ENCODE results near the gene IQUB. TPM values are rescaled to one million over a fixed set of nuclear protein-coding genes. Genes with fewer than 3 reads are reported as not detected.
"Not testable (repeated sequence)": the region's sequence is repeated elsewhere in the genome, so short reads cannot be mapped to it uniquely, and the experiment has no call there.

Gene IQUB
- total RNA-seq, 1 experiment from 2014 or later: 0.08 TPM

DNA sequence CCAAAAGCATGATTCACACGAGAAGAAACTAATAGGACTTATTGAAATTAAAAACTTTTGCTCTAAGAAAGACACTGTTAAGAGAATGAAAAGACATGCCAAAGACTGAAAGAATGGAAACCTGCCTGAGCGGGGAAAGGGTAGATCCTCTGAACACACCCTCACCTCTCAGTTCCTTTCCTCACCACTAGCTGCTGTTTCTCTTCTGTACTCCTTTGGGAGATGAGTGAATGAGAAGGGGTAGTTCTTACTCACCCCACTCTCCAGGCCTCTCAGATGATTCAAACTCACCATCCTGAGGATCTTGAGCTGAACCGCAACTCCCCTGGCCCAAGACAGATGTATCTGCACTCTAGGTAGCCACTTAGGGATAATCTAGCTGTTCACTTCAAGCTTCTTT, 41.9 kb downstream of the IQUB start:
- no peak for DNase-seq (ENCODE audit: low spot score)

DNA sequence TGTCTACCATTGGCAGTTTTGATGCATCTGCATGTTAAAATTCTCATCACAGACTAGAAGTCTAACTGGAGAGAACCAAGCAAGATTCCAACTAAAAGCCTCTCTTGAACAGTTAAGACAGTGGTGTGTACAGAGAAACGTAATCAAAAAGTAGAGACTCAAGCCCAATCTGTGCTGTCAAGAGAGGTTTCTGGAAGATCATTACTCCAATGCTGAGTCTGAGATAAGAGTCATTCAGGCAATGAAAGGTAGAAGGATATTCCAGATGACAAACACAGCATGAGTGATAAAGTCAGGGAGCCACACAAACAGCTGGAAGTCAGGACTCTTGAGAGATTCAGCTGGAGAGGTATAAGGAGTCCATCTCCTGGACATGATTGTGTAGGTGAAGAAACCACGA, 48.7 kb downstream of the IQUB start:
- DNase-seq (ENCODE audit: low spot score): no peak

DNA sequence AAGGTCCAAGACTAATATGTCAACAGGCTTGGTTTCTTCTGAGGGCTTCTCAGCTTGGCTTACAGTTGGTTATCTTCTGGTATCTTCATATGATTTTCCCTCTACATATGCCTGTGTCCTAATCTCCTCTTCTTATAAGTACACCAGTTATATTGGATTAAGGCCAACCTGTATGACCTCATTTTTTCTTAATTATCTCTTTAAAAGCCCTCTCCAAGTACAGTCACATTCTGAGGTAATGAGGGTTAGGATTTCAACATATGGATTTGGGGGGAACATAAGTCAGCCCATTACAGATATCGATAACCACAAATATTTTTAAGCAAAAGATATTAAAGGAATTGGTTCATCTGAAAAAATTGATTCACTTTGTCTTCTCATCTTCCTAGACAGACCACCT, 49.2 kb downstream of the IQUB start:
- DNase-seq (ENCODE audit: low spot score): no peak

DNA sequence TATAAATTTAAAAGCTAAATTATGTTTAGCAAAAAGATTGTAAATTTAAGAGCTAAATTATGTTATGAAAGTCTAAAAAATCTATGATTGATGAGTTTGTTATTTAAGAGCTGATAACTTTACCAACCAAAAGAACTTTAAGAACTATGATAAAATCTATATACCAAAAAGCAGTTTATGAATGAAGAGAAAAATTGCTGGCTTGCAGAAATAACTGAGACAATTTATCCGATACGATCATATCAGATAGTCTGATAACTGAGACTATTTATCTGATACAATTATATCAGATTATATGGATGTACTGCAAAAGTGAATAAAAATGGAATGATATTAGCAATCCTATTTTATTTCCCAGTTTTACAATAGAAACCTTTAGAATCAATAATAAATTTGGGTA, 50.2 kb downstream of the IQUB start:
- DNase-seq (ENCODE audit: low spot score): no peak

DNA sequence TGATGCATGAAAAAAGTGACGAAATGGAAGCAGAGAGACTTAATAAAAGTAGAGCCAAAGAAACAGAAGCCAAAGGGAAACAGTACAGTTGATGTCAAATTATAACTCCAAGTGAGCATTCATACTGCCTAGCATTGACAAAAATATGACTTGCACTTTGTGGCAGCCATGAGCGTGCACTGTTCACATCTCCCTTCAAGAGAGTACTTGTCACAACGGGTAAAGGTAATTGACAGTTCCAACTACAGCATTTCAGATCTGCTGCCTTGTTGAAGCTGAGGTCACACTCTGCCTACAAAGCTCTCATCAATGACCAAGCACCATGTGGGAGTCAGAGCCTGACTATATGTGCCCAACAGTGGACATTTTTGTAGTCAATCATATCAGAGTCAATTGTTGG, 54.3 kb downstream of the IQUB start:
- DNase-seq (ENCODE audit: low spot score): no peak

DNA sequence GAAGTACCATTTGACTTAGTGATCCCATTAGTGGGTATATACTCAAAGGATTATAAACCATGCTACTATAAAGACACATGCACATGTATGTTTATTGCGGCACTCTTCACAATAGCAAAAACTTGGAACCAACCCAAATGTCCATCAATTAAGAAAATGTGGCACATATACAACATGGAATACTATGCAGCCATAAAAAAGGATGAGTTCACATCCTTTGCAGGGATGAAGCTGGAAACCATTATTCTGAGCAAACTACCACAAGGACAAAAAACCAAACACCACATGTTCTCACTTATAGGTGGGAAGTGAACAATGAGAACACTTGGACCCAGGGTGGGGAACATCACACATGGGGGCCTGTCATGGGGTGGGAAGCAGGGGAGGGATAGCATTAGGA, 56.3 kb downstream of the IQUB start:
- DNase-seq (ENCODE audit: low spot score): not testable (repeated sequence)

DNA sequence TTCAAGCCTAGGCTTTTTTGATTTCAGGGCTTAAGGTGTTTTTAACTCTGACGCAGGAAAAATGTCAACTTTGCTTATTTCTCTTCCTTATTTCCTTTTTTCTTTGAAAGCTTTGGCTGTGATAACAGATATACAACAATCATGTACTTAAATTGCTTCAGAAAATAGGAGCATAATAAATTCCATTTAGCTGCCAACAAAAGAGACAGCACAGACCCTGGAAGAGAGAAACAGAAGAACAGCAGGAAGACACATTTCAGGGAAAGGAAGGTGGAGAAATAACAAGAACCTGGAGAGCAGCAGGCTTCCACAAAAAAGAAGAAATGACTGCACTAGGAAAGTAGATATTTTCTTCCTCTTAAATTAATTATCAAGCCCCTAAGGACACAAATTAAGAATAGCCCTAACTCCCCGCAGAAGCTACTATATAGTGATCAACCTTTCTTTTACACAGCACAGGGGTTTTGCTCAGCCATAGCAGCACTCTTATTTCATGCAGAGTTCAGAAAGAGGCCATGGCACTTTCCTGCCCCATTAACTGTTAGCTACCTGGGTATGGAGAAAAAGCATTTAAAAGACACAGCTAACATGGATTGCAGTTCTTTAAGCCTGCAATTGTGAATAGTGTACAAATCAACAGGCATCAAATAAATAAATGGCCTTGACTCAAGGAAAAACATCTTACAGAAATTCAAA, 61.5 kb downstream of the IQUB start:
- no peak for DNase-seq (ENCODE audit: low spot score)

DNA sequence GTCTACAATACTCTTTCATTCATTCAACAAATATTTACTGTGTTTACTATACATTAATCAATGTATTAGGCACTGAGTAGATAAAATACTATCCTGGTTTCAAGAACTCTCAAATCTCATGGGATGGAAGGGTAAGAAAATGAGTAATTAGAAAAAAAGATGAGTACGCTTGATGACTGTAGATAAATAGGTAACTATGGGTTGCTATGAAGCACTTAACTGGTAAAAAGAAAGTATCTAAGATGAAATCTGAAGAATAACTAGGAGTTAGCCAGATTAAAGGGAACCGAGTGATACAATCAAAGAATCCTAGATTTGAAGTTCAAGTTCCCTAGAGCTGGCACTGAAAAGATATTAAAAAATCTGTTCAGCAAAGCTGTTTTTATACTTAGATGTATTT, 62.1 kb downstream of the IQUB start:
- no peak for DNase-seq (ENCODE audit: low spot score)

DNA sequence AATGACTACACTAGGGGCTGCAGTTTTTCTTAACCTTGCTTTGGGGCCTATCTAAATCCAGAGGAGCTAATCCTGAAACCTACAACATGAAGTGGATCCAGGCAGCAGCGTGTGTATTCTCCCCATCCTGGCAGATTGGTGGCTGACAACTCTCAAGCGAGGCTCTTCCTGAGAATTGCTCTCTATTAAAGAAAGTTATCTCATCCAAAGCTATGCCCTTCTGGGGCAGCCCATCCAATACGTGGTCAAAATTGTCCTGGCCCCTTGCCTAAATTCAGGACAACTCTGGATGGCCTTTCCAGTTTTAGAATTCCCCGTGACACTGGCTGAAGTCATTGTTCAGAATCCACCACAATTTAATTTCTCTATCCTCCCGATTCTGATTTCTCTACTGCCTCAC, 66.1 kb downstream of the IQUB start:
- no peak for DNase-seq (ENCODE audit: low spot score)

DNA sequence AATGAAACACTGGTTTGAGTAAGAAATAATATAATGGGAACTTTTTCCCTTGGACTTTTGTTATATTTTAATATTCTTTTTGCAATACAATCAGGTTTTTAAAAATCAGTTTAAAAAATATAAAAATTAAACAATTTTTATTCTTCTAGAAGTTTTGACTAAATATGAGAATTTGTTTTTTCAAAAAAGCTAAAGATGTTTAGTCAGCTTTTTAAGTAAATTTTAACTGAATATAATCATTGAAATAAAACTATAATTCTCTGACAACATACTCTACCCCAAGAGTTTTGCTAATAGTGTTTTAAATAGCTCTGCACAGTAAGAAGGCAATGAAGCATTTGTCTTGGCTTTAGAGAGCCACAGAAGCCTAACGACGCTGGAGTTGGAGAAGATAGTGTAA, 70.5 kb downstream of the IQUB start:
- DNase-seq (ENCODE audit: low spot score): no peak

DNA sequence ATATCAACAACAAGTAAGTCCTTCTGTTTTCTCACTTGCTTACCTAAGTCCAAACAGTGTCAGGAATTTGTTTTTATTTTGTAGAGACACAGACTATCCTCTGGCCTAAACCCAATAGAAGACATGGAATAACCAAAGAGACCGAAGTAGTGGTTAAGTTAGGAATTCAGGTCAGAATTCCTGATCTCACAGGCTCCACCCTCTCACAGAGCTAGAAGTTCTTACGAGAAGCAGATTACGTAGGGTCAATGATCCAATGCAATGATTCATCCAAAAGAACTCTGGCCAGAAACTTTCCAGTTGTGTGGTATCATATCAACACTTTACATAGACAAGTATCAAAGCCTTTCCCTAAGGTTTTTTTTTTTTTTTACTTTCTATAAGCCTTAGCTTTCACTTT, 73.8 kb downstream of the IQUB start:
- peak; percentile 87 for DNase-seq (ENCODE audit: low spot score)

DNA sequence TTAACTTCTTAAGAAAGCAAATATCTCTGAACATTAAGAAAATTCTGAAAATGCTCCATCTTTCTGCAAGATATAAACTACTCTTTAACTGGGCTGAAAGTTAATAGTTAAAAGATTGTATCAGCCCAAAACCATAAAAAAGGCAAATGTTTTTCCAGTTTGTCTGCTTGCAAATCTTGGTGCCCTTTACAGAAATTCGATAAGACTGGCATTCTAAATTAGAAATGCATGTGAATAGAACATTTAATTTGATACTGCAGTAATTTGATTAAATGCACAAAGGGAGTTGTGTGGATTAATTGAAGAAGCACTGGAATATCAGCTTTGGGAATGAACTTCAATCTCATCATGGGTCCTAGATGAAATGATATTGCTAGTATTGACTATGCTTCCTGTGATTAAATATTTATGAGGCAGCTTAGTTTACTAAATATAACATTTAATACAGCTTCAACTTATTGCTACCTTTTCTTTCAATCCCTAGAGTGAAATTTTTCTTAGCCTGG, 78.4 kb downstream of the IQUB start:
- DNase-seq (ENCODE audit: low spot score): no peak

DNA sequence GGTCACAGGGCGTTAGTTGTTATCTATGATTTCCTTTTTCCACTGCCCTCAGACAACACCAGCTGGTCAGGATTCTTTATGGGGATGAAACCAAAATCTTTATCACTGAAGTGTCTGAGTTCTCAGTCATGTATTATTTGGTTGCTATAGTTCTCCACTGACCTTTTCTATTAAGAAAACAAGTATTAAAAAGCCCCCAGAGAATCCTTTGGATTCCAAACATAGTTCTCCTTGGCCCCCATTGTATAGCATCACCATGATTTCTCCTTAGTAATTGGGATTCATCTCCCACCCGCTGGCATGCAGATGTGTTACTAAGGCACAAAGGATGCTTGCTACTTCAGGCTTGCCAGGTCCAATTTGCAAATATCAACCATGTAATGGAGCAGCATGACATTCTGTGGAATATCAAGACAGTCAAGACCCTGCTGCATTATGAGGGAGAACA, 94.3 kb downstream of the IQUB start:
- no peak for DNase-seq (ENCODE audit: low spot score)

DNA sequence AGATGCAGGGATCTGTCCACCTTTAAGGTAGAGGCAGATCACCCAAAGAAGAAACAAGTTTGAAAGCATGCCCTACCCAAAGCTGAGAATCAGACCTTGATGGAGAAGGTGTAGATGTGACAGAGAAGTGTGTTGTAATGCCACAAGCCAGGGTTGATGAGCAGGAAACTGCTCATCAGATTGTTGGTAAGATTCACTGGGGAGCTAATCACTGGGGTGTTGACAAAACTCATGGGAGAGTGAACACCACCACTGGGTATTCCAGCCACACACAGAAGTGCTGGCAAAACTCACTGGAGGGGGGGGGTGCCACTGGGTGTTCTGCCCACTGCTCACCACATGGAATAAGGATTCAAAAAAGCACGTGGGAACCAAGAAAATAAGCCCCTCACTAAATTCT, 95.2 kb downstream of the IQUB start:
- no peak for DNase-seq (ENCODE audit: low spot score)

DNA sequence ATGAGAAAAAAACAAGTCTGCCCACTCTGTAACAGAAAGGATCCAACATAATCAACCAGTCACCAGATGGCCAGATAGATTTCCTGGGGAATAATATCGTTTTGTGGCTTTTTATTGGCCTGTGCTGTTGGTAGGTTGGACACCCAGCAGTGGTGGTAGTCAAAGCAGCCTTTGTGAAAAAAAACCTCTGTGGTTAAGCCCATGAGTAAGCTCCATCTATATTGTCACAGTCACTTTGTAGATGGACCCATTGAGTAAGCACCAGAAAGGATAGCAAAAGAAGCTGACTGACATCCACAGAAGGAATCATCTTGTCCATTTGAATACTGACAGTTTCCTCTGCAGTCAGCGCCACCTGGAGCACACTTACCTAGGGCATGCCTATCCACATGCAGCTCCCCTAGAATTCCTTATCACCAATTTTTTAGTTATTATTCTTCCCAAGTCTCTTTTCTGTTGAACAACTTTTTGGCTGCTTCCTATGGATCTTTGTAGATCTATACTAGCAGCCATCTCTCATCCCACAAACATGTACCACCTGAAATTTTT, 96.9 kb downstream of the IQUB start:
- DNase-seq (ENCODE audit: low spot score): peak; percentile 66

DNA sequence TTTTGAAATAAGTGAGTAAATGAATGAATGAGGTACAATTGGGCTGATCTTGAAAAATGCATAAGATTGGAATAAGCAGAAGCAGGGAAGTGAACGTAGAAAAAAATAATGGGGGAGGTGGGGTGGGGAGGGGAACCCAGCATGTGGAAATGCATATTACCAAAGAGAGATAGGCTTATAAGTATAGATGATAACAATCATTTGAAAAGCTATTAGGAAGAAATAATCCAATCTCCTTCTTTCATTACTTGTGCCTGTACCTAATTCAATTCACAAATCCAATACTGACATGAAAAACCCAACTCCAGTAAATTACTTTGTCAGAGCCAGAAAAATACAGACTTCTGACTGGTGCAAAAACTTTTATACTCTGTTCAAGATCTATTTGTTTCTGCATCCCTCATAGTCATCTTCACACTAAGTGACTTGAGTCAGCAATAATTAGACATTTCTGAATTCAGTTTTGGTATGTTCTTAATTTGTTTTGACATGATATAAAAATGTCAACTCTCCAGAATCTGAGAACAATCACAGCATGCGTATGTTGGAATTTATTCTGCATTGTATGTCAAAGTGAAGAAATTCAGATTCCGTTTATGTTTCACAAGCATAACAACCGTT, 99.2 kb downstream of the IQUB start:
- no peak for DNase-seq (ENCODE audit: low spot score)

DNA sequence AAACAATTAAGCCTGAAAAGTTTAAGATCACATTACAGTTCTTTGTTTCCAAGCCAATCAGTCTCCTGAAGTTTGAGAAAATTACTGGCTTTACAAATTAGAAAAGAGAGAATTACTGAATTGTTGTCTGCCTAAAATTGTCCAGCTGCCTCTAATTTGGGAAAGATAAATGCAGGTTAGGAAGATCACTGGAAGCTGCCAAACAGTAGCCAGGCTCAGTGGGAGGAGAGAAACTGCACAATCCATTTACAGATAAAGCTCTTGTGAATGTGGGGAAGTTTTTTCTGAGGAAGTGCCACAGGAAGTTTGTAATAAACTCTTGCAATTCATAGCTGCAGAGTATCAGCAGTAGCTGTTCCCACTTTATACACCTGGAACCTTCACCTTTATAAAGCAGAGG, 100.7 kb downstream of the IQUB start:
- DNase-seq (ENCODE audit: low spot score): no peak

DNA sequence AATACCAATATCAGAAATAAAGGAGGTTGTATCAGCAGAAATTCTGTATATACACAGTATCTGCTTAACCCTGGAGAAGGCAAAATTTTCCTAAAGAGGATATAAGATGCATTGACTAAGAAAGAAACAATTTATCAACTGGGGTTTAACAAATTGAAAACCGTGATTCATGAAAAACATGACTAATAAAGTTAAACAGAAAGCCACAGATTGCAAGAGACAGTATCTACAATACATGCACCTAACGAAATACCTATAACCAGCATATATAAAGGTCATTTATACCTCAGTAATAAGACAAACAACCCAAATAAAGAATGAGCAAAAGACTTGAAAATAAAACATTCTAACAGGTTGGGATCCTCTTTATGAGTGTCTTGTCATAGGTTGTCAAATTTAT, 101.8 kb downstream of the IQUB start:
- DNase-seq (ENCODE audit: low spot score): no peak

DNA sequence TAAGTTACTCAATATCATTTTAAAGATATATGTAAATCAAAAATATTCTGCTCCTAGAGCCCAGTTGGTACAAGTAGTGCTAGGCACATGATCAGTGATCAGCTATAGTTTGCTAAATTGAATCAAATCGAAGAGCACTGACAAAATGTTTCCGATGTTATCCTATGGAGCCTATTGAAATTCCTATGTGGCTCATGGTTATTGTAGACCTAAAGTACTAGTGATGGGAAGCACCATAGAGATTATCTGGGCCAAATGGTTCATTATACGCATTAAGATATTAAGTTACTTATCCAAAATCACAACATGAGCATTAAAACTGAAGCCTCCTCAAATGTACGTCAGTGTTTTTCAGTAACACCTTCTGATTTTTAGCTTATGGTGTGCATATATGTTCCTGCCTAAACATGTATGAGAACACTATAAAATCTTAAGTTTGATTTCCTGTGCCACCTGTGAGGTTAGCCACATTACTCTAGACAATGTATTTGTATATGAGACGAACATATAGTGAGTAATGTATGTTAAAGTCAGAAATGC, 103.2 kb downstream of the IQUB start:
- DNase-seq (ENCODE audit: low spot score): no peak

DNA sequence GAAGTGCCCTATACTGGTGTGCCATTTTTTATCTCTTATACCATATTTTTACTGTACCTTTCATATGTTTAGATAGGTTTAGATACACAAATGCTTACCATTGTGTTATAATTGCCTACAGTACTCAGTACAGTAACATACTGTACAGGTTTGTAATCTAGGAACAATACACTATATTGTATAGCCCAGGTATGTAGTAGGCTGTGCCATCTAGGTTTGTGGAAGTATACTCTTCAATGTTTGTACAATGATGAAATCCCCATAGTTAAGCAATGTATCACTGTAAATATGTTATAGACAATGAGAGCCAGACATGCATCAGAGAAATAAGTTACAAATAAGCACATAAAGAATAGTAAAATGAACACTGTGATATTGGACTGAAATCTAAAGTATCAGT, 109.1 kb downstream of the IQUB start:
- no peak for DNase-seq (ENCODE audit: low spot score)

DNA sequence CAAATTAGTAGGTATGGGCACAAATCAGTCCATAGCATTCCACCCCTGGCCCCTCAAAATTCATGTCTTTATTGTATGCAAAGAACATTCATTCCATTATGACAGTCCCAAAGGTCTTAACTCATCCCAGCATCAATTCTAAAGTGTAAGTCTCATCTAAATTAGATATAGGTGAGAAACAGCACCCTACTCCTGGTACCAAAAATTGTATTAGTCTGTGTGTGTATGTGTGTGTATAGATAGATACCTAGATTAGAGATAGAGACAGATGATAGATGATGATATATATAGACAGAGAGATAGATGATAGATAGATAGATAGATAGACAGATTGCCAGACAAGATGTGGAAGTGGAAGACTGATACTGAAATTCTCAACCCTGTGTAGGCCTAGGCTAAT, 109.9 kb downstream of the IQUB start:
- DNase-seq (ENCODE audit: low spot score): no peak

DNA sequence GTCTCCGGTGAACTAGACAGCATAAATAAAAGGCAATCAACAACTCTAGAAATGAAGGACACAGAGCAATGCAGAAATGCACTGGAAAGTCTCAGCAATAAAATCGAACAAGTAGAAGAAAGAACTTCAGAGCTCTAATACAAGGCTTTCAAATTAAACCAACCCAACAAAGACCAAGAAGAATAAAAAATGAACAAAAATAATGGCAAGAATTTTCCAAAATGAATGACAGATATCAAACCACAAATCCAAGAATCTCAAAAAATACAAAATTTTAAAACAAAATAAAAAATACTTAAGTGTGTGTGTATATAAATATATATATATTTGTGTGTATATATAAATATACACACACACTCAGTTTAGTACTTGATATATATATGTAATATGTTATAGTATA, 110.8 kb downstream of the IQUB start:
- DNase-seq (ENCODE audit: low spot score): no peak

DNA sequence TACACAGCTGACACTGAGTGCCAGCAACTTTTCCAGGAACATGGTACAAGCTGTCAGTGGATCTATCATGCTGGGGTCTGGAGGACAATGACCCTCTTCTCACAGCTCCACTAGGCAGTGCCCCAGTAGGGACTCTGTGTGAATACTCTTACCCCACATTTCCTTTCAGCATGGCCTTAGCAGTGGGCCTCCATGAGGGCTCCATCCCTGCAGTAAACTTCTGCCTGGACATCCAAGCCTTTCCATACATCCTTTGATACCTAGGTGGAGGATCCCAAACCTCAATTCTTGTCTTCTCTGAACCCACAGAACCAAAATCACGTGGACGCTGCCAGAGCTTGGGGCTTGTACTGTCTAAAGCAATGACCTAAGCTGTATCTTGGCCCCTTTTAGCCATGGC, 116.8 kb downstream of the IQUB start:
- DNase-seq (ENCODE audit: low spot score): no peak

All from H4 (cell line).